WI38 (cell line): ENCODE results near the gene SLC35F3.

Source experiments
- H3K4me3 ChIP-seq: 2 replicates; pipeline ENCODE4 v1.5.1; 2011; ENCODE audit warnings: low read depth, mild to moderate bottlenecking, control low read depth, low read length
- TF ChIP-seq, protein P1 (sequence below): IDR thresholded peaks from 2 replicates; pipeline ENCODE4 v1.5.1; 2012; ENCODE audit warnings: low read depth, mild to moderate bottlenecking, control low read depth, low read length

SLC35F3 gene

DNA sequence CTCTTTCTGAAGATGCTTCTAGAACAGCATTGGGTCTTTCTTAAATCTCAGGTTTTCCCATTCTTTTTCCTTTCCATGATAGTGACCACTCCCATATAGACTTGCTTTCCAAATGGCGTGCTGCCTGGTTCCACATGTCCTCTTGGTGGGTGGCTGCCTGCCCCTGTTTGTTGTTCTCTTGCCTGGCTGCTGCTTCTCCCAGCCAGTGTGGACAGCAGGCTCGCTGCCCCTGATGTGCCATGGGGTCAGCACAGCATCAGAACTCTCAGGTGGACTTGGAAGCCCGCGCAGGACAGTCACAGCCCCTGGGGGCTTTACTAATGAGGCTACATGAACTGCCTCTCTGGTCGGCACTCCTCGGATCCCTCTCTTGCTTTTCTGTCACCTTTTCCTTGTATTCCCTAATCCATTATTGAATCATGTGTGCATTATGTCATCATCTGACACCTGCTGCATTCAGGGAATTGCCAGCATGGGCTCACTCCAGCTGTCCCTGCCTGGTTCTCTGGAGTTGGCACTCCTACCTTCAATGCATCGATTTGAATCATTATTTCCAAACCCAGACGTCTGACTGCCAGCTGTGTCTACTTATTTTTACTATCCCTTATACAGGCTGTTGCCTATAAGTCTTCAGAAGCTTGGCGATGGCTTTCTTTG is 368.3 kb downstream of the SLC35F3 start:
- TF ChIP-seq, protein P1, sequence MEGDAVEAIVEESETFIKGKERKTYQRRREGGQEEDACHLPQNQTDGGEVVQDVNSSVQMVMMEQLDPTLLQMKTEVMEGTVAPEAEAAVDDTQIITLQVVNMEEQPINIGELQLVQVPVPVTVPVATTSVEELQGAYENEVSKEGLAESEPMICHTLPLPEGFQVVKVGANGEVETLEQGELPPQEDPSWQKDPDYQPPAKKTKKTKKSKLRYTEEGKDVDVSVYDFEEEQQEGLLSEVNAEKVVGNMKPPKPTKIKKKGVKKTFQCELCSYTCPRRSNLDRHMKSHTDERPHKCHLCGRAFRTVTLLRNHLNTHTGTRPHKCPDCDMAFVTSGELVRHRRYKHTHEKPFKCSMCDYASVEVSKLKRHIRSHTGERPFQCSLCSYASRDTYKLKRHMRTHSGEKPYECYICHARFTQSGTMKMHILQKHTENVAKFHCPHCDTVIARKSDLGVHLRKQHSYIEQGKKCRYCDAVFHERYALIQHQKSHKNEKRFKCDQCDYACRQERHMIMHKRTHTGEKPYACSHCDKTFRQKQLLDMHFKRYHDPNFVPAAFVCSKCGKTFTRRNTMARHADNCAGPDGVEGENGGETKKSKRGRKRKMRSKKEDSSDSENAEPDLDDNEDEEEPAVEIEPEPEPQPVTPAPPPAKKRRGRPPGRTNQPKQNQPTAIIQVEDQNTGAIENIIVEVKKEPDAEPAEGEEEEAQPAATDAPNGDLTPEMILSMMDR: no peak
- no peak overlapping the region for H3K4me3 ChIP-seq

DNA sequence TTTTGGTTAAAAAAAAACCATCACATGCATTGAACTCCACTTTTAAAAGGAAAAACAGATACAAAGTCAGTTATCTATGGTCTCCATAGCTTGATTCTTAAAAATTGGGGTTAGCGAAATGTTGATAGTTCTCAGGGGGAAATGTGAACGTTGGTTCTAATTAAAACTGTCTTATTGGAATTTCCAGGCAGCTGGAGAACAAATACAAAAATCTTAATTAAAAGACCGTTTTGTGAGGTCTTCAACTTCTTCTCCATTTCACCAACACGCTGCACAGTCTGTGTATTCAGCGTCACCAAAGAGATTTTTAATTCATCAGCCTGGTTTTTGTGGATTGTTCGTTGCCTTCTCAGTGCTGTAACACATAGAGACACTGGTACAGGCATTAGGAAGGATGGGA is 369.5 kb downstream of the SLC35F3 start:
- H3K4me3 ChIP-seq: no peak overlapping the region
- TF ChIP-seq, protein P1: no peak

DNA sequence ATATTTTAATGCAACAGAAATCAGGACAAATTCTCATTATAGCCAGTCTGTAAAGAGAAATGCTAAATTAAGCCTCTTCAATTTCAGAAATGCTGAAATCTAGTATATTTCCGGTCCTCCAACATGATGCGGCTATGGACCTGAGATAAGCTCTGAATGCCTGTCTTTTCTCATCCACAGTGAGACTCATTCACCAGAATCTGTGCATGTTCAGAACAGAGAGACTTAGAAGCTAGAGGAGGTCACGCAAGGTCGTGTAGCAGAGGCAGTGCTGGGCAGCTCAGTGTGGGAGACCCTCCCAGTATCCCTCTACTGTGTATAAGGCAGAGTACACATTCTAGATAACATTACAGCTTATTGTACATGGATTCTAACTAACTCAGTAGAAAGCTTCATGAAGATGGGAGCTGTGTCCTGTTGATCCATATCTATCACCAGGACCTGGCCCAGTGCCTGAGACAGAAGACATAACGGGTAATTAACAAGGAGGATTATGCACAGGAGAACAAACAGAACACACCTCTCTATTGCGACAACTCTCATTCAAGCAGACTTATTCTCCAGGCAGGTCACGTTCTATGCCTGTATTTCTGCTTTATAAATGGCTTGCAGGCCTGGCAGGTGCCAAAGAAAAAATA is 371.8 kb downstream of the SLC35F3 start:
- TF ChIP-seq, protein P1: no peak
- no peak overlapping the region for H3K4me3 ChIP-seq

DNA sequence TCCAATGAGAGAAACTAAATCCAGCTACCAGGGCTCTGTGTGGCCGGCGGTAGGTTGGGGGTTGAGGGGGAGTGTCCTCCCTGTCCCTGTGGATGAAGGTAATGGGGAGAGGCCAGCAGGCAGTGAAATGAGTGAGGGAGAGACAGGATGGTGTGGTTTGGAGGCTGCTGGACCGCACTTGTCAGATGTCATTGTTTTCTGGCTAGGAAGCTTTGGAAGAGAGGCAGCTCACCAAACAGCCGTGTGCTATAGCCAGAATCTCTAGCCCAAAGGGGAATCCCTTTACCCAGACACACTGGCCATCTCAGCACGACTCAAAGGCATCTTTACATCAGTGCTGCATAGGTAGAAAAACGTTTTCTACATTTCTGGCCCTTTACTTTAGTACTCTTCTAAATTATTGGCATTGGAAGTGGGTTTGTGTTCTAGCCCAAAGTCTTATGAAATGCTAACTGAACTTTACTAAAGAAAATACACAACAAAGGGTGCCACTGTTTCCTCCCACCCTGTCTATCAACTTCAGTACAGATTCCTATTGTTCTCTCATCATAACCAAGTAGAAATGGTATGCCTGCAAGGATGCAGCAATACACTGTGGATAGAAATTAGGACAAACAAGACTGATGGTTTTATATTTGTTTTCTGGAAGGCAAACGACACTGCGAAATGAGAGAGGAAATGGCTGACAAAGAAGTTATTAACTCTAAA is 372.8 kb downstream of the SLC35F3 start:
- no peak overlapping the region for H3K4me3 ChIP-seq
- TF ChIP-seq, protein P1: no peak

DNA sequence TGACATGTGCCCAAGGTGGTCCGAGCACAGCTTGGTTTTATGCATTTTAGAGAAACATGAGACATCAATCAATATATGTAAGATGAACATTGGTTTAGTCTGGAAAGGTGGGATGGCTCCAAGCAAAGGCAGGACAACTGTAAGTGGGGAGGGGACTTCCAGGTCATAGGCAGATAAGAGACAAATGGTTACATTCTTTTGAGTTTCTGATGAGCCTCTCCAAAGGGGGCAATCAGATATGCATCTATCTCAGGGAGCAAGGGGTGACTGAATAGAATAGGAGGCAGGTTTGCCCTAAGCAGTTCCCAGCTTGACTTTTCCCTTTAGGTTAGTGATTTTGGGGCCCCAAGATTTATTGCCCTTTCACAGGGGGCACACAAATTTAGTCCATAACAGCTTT is 374.5 kb downstream of the SLC35F3 start:
- TF ChIP-seq, protein P1: no peak
- no peak overlapping the region for H3K4me3 ChIP-seq

DNA sequence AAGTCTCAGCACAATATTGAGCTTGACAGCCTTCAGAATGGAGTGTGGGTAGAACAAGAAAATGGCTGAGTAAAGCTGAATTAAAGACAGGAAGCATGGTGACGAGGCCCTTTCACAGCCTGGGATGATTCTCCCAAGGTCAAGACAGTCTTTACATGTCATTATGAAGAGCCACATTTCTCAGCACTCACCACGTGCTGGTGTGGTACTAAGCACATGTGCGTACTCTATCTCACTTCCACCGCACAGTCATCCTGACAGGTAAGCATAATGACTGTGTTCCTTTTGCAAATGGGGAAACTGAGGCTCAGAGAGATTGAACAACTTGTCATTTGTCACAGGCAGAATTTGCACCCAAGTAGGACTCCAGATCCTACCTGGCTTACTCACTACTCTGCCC is 376.0 kb downstream of the SLC35F3 start:
- TF ChIP-seq, protein P1: no peak
- no peak overlapping the region for H3K4me3 ChIP-seq
